ENCODE measurements around the gene KIF26B.

Gene KIF26B

GRCh38 chr1:245245021-245245667, 90.4 kb downstream of the KIF26B start:
- no peak for FAIRE-seq

- no peak for FAIRE-seq
Observed at GRCh38 chr1:245246433-245246832, 91.6 kb downstream of the KIF26B start.

- no peak for FAIRE-seq
Observed at GRCh38 chr1:245247356-245247755, 92.6 kb downstream of the KIF26B start.

- no peak for FAIRE-seq
Observed at GRCh38 chr1:245247801-245248200, 93.0 kb downstream of the KIF26B start.

GRCh38 chr1:245248231-245248731, 93.5 kb downstream of the KIF26B start:
- FAIRE-seq: no peak

GRCh38 chr1:245255783-245256182, 101.0 kb downstream of the KIF26B start:
- no peak for FAIRE-seq

- FAIRE-seq: no peak
Observed at GRCh38 chr1:245256528-245256927, 101.7 kb downstream of the KIF26B start.

- FAIRE-seq: no peak
Observed at GRCh38 chr1:245258271-245258920, 103.6 kb downstream of the KIF26B start.

- FAIRE-seq: no peak
Observed at GRCh38 chr1:245260110-245260882, 105.5 kb downstream of the KIF26B start.

- FAIRE-seq: no peak
Observed at GRCh38 chr1:245260883-245261282, 106.1 kb downstream of the KIF26B start.

- FAIRE-seq: no peak
Observed at GRCh38 chr1:245261786-245262185, 107.0 kb downstream of the KIF26B start.

GRCh38 chr1:245263529-245264095, 108.8 kb downstream of the KIF26B start:
- FAIRE-seq: no peak

- no peak for FAIRE-seq
Observed at GRCh38 chr1:245264226-245264625, 109.4 kb downstream of the KIF26B start.

GRCh38 chr1:245266105-245266504, 111.3 kb downstream of the KIF26B start:
- no peak for FAIRE-seq

GRCh38 chr1:245270063-245270462, 115.3 kb downstream of the KIF26B start:
- no peak for FAIRE-seq

- no peak for FAIRE-seq
Observed at GRCh38 chr1:245270972-245271371, 116.2 kb downstream of the KIF26B start.

- FAIRE-seq: no peak
Observed at GRCh38 chr1:245272676-245273075, 117.9 kb downstream of the KIF26B start.

GRCh38 chr1:245276445-245276844, 121.7 kb downstream of the KIF26B start:
- FAIRE-seq: no peak

- no peak for FAIRE-seq
Observed at GRCh38 chr1:245277276-245277675, 122.5 kb downstream of the KIF26B start.

- FAIRE-seq: no peak
Observed at GRCh38 chr1:245278846-245279245, 124.1 kb downstream of the KIF26B start.

GRCh38 chr1:245279346-245279745, 124.6 kb downstream of the KIF26B start:
- FAIRE-seq: no peak

GRCh38 chr1:245283001-245283400, 128.2 kb downstream of the KIF26B start:
- FAIRE-seq: no peak

GRCh38 chr1:245285168-245285567, 130.4 kb downstream of the KIF26B start:
- FAIRE-seq: no peak
